Astrocyte (in vitro differentiated cells and primary cell): ENCODE data around the gene F13B. TPM values are rescaled to one million over a fixed set of nuclear protein-coding genes. Genes with fewer than 3 reads are reported as not detected.

Source experiments
- DNase-seq: peaks from one replicate; pipeline ENCODE4 v3.0.0-alpha.2; 2010; ENCODE audit warnings: low read depth
- FAIRE-seq: peaks from 2 replicates; lab custom pipeline; 2011; peaks lifted over from hg19 to GRCh38; lab: Jason Lieb, UNC
- H2AFZ ChIP-seq: 2 replicates; pipeline ENCODE4 v1.6.0; 2012; ENCODE audit warnings: low read depth, low read length, inconsistent platforms
- H3K27ac ChIP-seq: 2 replicates; pipeline ENCODE4 v1.5.1; 2011; ENCODE audit warnings: low read depth, low read length, inconsistent platforms
- H3K27me3 ChIP-seq: 2 replicates; pipeline ENCODE4 v1.6.0; 2011; ENCODE audit warnings: low read length, inconsistent platforms; ENCODE audit not compliant: insufficient read depth
- H3K36me3 ChIP-seq: 2 replicates; pipeline ENCODE4 v1.5.1; 2011; ENCODE audit warnings: low read length, inconsistent platforms; ENCODE audit not compliant: insufficient read depth
- H3K4me1 ChIP-seq: 2 replicates; pipeline ENCODE4 v1.5.1; 2011; ENCODE audit warnings: low read length, inconsistent platforms; ENCODE audit not compliant: insufficient read depth
- H3K4me2 ChIP-seq: 2 replicates; pipeline ENCODE4 v1.6.0; 2012; ENCODE audit warnings: low read length, inconsistent platforms
- H3K4me3 ChIP-seq: 2 replicates; pipeline ENCODE4 v1.5.1; 2011; ENCODE audit warnings: low read depth, mild to moderate bottlenecking, low read length, inconsistent platforms; ENCODE audit not compliant: insufficient read depth
- H3K79me2 ChIP-seq: 2 replicates; pipeline ENCODE4 v1.6.0; 2012; ENCODE audit warnings: mild to moderate bottlenecking, low read length, inconsistent platforms; ENCODE audit not compliant: insufficient read depth
- H3K9ac ChIP-seq: 2 replicates; pipeline ENCODE4 v1.6.0; 2012; ENCODE audit warnings: mild to moderate bottlenecking, low read length, inconsistent platforms
- H3K9me3 ChIP-seq: 2 replicates; pipeline ENCODE4 v1.5.1; 2012; ENCODE audit warnings: low read depth, mild to moderate bottlenecking, low read length, inconsistent platforms; ENCODE audit not compliant: insufficient read depth
- H4K20me1 ChIP-seq: 2 replicates; pipeline ENCODE4 v1.6.0; 2012; ENCODE audit warnings: low read length, inconsistent platforms; ENCODE audit not compliant: insufficient read depth
- H3K27ac Mint-ChIP-seq: one replicate; pipeline ENCODE4 v1.8.0; 2021; ENCODE audit warnings: mild to moderate bottlenecking, mixed read lengths; ENCODE audit not compliant: unreplicated experiment
- H3K27me3 Mint-ChIP-seq: one replicate; pipeline ENCODE4 v1.8.0; 2021; ENCODE audit warnings: low read depth, mixed read lengths; ENCODE audit not compliant: unreplicated experiment
- H3K36me3 Mint-ChIP-seq: one replicate; pipeline ENCODE4 v1.8.0; 2021; ENCODE audit warnings: low read depth, mixed read lengths; ENCODE audit not compliant: unreplicated experiment
- H3K4me1 Mint-ChIP-seq: one replicate; pipeline ENCODE4 v1.8.0; 2021; ENCODE audit warnings: low read depth, mixed read lengths; ENCODE audit not compliant: unreplicated experiment
- H3K4me3 Mint-ChIP-seq: one replicate; pipeline ENCODE4 v1.8.0; 2021; ENCODE audit warnings: mild to moderate bottlenecking, moderate library complexity, mixed read lengths; ENCODE audit not compliant: unreplicated experiment
- H3K9me3 Mint-ChIP-seq: one replicate; pipeline ENCODE4 v1.8.0; 2021; ENCODE audit warnings: mild to moderate bottlenecking, mixed read lengths; ENCODE audit not compliant: unreplicated experiment
- EZH2 ChIP-seq: IDR thresholded peaks from 2 replicates; pipeline ENCODE4 v1.6.1; 2012; ENCODE audit warnings: mild to moderate bottlenecking, low read length, inconsistent platforms; ENCODE audit not compliant: insufficient read depth
- total RNA-seq: library from RNA; stranded (reverse); gene quantifications from 2 replicates; pipeline ENCODE4 v1.2.1, GENCODE V29; 2021
- TF ChIP-seq, protein P1 (sequence below): IDR thresholded peaks from 2 replicates; pipeline ENCODE4 v1.5.1; 2011; ENCODE audit warnings: low read depth, mild to moderate bottlenecking, inconsistent platforms, low read length, moderate library complexity; ENCODE audit not compliant: insufficient read depth

The F13B gene
- total RNA-seq, 1 donor from 2014 or later = not detected

DNA sequence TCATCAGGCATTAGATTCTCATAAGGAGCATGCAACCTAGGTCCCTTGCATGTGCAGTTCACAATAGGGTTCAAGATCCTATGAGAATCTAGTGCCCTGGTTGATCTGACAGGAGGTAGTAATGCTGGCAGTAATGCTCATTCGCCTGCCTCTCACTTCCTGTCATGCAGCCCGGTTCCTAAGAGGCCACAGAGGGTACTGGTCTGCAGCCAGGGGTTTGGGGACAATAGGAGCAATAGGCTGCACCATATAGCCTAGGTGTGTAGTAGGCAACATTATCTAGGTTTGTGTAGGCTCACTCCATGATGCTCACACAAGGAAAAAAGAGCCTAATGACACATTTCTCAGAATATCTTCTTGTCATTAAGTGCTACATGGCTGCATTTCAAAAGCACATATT, 63.9 kb downstream of the F13B start:
- no peaks in the 10 kb centered on the region for H3K4me1 ChIP-seq
- H3K27ac Mint-ChIP-seq = no peak overlapping the region
- no peaks in the 10 kb centered on the region for H3K36me3 Mint-ChIP-seq
- H3K4me3 ChIP-seq = no peak overlapping the region
- H3K27ac ChIP-seq = no peak overlapping the region
- no peak overlapping the region for H2AFZ ChIP-seq
- no peaks in the 10 kb centered on the region for H3K4me1 Mint-ChIP-seq
- no peaks in the 10 kb centered on the region for H3K9me3 Mint-ChIP-seq
- no peaks in the 10 kb centered on the region for H3K27me3 ChIP-seq
- H3K9ac ChIP-seq = no peak overlapping the region
- no peak overlapping the region for H3K4me3 Mint-ChIP-seq
- TF ChIP-seq, protein P1, sequence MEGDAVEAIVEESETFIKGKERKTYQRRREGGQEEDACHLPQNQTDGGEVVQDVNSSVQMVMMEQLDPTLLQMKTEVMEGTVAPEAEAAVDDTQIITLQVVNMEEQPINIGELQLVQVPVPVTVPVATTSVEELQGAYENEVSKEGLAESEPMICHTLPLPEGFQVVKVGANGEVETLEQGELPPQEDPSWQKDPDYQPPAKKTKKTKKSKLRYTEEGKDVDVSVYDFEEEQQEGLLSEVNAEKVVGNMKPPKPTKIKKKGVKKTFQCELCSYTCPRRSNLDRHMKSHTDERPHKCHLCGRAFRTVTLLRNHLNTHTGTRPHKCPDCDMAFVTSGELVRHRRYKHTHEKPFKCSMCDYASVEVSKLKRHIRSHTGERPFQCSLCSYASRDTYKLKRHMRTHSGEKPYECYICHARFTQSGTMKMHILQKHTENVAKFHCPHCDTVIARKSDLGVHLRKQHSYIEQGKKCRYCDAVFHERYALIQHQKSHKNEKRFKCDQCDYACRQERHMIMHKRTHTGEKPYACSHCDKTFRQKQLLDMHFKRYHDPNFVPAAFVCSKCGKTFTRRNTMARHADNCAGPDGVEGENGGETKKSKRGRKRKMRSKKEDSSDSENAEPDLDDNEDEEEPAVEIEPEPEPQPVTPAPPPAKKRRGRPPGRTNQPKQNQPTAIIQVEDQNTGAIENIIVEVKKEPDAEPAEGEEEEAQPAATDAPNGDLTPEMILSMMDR = no peak
- TF ChIP-seq EZH2 = no peak
- no peaks in the 10 kb centered on the region for H3K36me3 ChIP-seq
- FAIRE-seq = no peak
- H3K27me3 Mint-ChIP-seq = no peaks in the 10 kb centered on the region
- no peaks in the 10 kb centered on the region for H4K20me1 ChIP-seq
- no peaks in the 10 kb centered on the region for H3K79me2 ChIP-seq
- no peak for DNase-seq
- no peak overlapping the region for H3K4me2 ChIP-seq
- H3K9me3 ChIP-seq = no peaks in the 10 kb centered on the region

DNA sequence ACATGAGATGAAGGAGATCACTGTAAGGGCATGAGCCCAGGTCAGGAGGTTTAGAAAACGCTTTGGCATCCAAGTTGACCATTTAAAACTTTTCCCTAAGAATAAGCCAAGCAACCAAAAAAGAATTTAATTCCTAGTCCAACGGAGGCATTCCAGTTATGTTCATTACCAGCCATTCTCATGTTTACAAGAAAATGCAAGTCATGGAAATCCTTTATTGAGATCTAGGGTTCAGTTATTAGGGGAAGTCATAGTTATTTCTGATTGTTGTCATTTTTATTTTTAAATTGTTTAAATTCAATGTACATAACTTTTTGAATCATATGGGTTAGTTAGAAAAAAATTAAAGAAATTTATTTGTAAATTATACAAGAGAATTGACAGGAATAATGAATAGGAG, 65.2 kb downstream of the F13B start:
- Histone ChIP-seq H3K9ac (no peak overlapping the region), H2AFZ (no peak overlapping the region), H3K4me3 (no peak overlapping the region), H3K4me1 (no peaks in the 10 kb centered on the region), H3K27me3 (no peaks in the 10 kb centered on the region), H3K79me2 (no peaks in the 10 kb centered on the region), H3K9me3 (no peaks in the 10 kb centered on the region), H3K4me2 (no peak overlapping the region), H3K27ac (no peak overlapping the region), H3K36me3 (no peaks in the 10 kb centered on the region), H4K20me1 (no peaks in the 10 kb centered on the region)
- no peak overlapping the region for H3K4me3 Mint-ChIP-seq
- no peaks in the 10 kb centered on the region for H3K27me3 Mint-ChIP-seq
- FAIRE-seq = no peak
- peaks cover 9% of the 10 kb centered on the region for H3K4me1 Mint-ChIP-seq
- H3K36me3 Mint-ChIP-seq = no peaks in the 10 kb centered on the region
- H3K9me3 Mint-ChIP-seq = no peaks in the 10 kb centered on the region
- TF ChIP-seq, protein P1 = no peak
- no peak for TF ChIP-seq EZH2
- H3K27ac Mint-ChIP-seq = no peak overlapping the region
- no peak for DNase-seq

DNA sequence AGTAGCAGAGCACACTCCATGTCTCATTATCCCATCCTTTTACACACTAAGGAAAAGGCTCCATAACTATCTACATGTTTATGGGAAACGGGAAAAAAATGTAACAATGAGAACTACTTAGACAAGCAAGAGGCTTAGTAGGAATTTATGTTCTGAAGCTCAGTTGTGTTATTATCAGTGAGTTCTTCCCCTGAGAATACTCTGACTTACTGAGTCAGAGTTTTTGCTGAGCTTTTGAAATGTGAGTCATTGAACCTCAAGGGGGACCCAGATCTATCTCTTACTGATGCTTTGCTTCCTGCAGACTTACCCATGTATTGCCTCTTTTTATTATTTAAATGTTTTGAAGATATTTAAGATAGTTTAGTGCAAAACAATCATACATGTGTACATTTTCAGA, 69.6 kb downstream of the F13B start:
- H3K36me3 ChIP-seq = no peaks in the 10 kb centered on the region
- H3K36me3 Mint-ChIP-seq = no peaks in the 10 kb centered on the region
- DNase-seq (peak; percentile 45), FAIRE-seq (peak; percentile 88)
- H3K4me1 ChIP-seq = no peaks in the 10 kb centered on the region
- no peaks in the 10 kb centered on the region for H3K27me3 Mint-ChIP-seq
- TF ChIP-seq EZH2 = no peak
- TF ChIP-seq, protein P1 = no peak
- no peak overlapping the region for H3K4me2 ChIP-seq
- H2AFZ ChIP-seq = no peak overlapping the region
- H3K79me2 ChIP-seq = no peaks in the 10 kb centered on the region
- no peak overlapping the region for H3K27ac ChIP-seq
- H3K27me3 ChIP-seq = no peaks in the 10 kb centered on the region
- H4K20me1 ChIP-seq = no peaks in the 10 kb centered on the region
- no peak overlapping the region for H3K9ac ChIP-seq
- no peaks in the 10 kb centered on the region for H3K9me3 ChIP-seq
- H3K27ac Mint-ChIP-seq = no peak overlapping the region
- H3K4me3 ChIP-seq = no peak overlapping the region
- H3K4me3 Mint-ChIP-seq = no peak overlapping the region
- H3K9me3 Mint-ChIP-seq = no peaks in the 10 kb centered on the region
- H3K4me1 Mint-ChIP-seq = peaks cover 9% of the 10 kb centered on the region
